Panc1 (cell line): ENCODE measurements around the gene FAF2. TPM values are rescaled to one million over a fixed set of nuclear protein-coding genes. Genes with fewer than 3 reads are reported as not detected.

Experiments
- ATAC-seq: fragments of 200-7000 bp; cut with Tn5 transposase; 2 replicates; pipeline ENCODE4 v1.9.1; 2020; ENCODE audit warnings: mild to moderate bottlenecking, moderate library complexity
- BruUV-seq: library from RNA; stranded (reverse); fragments of 400-500 nt; replicated peaks from 2 replicates; lab custom pipeline; 2021; lab: Mats Ljungman, UMichigan
- CTCF ChIA-PET: fragments of 300-600 bp; sonication (Branson Sonifier 250); formaldehyde crosslinking; loops from one replicate; lab custom pipeline; 2022; ENCODE audit warnings: antibody characterized with exemption; lab: Charles Lee
- POLR2A ChIA-PET: fragments of 300-600 bp; sonication (Branson Sonifier 250); formaldehyde crosslinking; loops from one replicate; lab custom pipeline; 2022; ENCODE audit warnings: antibody characterized with exemption; lab: Charles Lee
- DNase-seq: peaks from one replicate; pipeline ENCODE4 v3.0.0-alpha.2; 2010; ENCODE audit warnings: low read depth, low spot score
- H3K27ac ChIP-seq: 2 replicates; pipeline ENCODE4 v1.5.1; 2011; ENCODE audit warnings: mild to moderate bottlenecking, low read length, inconsistent platforms
- H3K27me3 ChIP-seq: fragments of 200-500 bp; sonication (Bioruptor generic); 2 replicates; pipeline ENCODE4 v1.6.0; 2014; ENCODE audit warnings: low read length, inconsistent platforms; ENCODE audit not compliant: control insufficient read depth, insufficient read depth
- H3K36me3 ChIP-seq: fragments of 200-500 bp; sonication (Bioruptor generic); 2 replicates; pipeline ENCODE4 v1.5.1; 2014; ENCODE audit warnings: inconsistent platforms, mild to moderate bottlenecking, low read length, moderate library complexity; ENCODE audit not compliant: control insufficient read depth, insufficient read depth
- H3K4me1 ChIP-seq: 2 replicates; pipeline ENCODE4 v1.5.1; 2011; ENCODE audit warnings: inconsistent platforms, mild to moderate bottlenecking, low read length, moderate library complexity; ENCODE audit not compliant: control insufficient read depth, insufficient read depth
- H3K4me3 ChIP-seq, 2 experiments: 2 replicates each; pipeline ENCODE4 v1.5.1; 2011 to 2012; ENCODE audit warnings: low read depth in 2 of 2, low read length in 2 of 2, mild to moderate bottlenecking in 2 of 2, inconsistent platforms in 1 of 2, moderate library complexity in 1 of 2
- H3K9me3 ChIP-seq: fragments of 200-500 bp; sonication (Bioruptor generic); 2 replicates; pipeline ENCODE4 v1.5.1; 2014; ENCODE audit warnings: low read depth, mild to moderate bottlenecking, inconsistent platforms, low read length, moderate library complexity; ENCODE audit not compliant: control insufficient read depth, insufficient read depth
- CTCF ChIP-seq: fragments of 450-650 bp; IDR thresholded peaks from 2 replicates; pipeline ENCODE4 v1.5.1; 2017; ENCODE audit warnings: mild to moderate bottlenecking
- POLR2AphosphoS5 ChIP-seq: IDR thresholded peaks from 2 replicates; pipeline ENCODE4 v1.6.1; 2012; ENCODE audit warnings: mild to moderate bottlenecking, low read depth, low read length, moderate library complexity
- REST ChIP-seq, 2 experiments: IDR thresholded peaks; 2 replicates each; pipeline ENCODE4 v1.6.1; 2011 to 2012; ENCODE audit warnings: low read depth in 2 of 2, control low read depth in 1 of 2, low read length in 1 of 2, mild to moderate bottlenecking in 1 of 2, moderate library complexity in 1 of 2; ENCODE audit not compliant: insufficient read depth in 1 of 2
- SIN3A ChIP-seq: IDR thresholded peaks from 2 replicates; pipeline ENCODE4 v1.6.1; 2012; ENCODE audit warnings: low read depth, mild to moderate bottlenecking, low read length, moderate library complexity, borderline replicate concordance; ENCODE audit not compliant: insufficient read depth
- TCF7L2 ChIP-seq: IDR thresholded peaks from 2 replicates; pipeline ENCODE4 v1.6.1; 2011; ENCODE audit warnings: mild to moderate bottlenecking, low read depth, low read length, inconsistent platforms
- in situ Hi-C: cut with HindIII; loops from 2 replicates; pipeline ENCODE4 v1.10.0; 2016; ENCODE audit warnings: low sequenced_read_pairs, low pct_unique_long_range_greater_than_20kb
- intact Hi-C: fragments of 100-400 bp; cut with micrococcal nuclease; formaldehyde crosslinking; loops from one replicate; pipeline ENCODE4 v1.10.0; 2022; ENCODE audit not compliant: unreplicated experiment
- total RNA-seq: library from RNA; stranded (reverse); gene quantifications from one replicate; pipeline ENCODE4 v1.2.1, GENCODE V29; 2021; ENCODE audit not compliant: unreplicated experiment

The FAF2 gene
- total RNA-seq, 1 experiment from 2014 or later, result 86.6 TPM

GRCh38 chr5:176517053-176517661 lies 69.0 kb downstream of the FAF2 start:
- no peak for DNase-seq
- BruUV-seq, result no TSS peak
- intact Hi-C loops (no loop called here), in situ Hi-C loops (no loop called here)
- ChIA-PET CTCF (no interaction called here), POLR2A (interaction anchor here (0.7 kb wide), 2 partner anchors 26 to 220 kb away, joined by 3 to 6 read pairs; no protein-coding TSS in a partner anchor)
- ATAC-seq, result no peak
- Histone ChIP-seq H3K4me3 (no peak overlapping the region), H3K27ac (no peak overlapping the region), H3K4me1 (no peaks in the 10 kb centered on the region), H3K9me3 (no peaks in the 10 kb centered on the region), H3K27me3 (no peaks in the 10 kb centered on the region), H3K36me3 (no peaks in the 10 kb centered on the region)
- TF ChIP-seq REST (IDR thresholded peaks at IDR 0.05; ENCODE audit: insufficient read depth in 1 of 2, low read depth in 2 of 2, low read length in 1 of 2) (no peak), SIN3A (no peak), TCF7L2 (no peak), CTCF (no peak), POLR2AphosphoS5 (no peak)

- POLR2A ChIA-PET, result no interaction called here
These were observed 71.9 kb downstream of the FAF2 start for GRCh38 chr5:176519810-176520720.

More at GRCh38 chr5:176519810-176520720, 71.9 kb downstream of the FAF2 start:
- DNase-seq (no peak), ATAC-seq (no peak)
- H3K4me3 ChIP-seq, result no peak overlapping the region
- intact Hi-C loops, result no loop called here
- no peaks in the 10 kb centered on the region for H3K27me3 ChIP-seq
- no peaks in the 10 kb centered on the region for H3K4me1 ChIP-seq
- in situ Hi-C loops, result no loop called here
- no peaks in the 10 kb centered on the region for H3K36me3 ChIP-seq
- CTCF ChIA-PET, result no interaction called here
- no peak overlapping the region for H3K27ac ChIP-seq
- TF ChIP-seq REST (IDR thresholded peaks at IDR 0.05; ENCODE audit: insufficient read depth in 1 of 2, low read depth in 2 of 2, low read length in 1 of 2) (no peak), SIN3A (no peak), POLR2AphosphoS5 (no peak), CTCF (no peak), TCF7L2 (no peak)
- H3K9me3 ChIP-seq, result no peaks in the 10 kb centered on the region
- BruUV-seq, result no TSS peak
